ENCODE measurements around the gene JMJD8.

- TF ChIP-seq GATA2 (IDR thresholded peaks at IDR 0.05; ENCODE audit: low read depth, low read length) (no peak), GATA3 (IDR thresholded peaks at IDR 0.05; ENCODE audit: low read depth, low read length) (no peak)
Observed at GRCh38 chr16:711548-712320, 27.6 kb upstream of the JMJD8 start.

Measured in SH-SY5Y (cell line).